Stimulated activated CD4-positive, alpha-beta T cell treated with anti-CD3 and anti-CD28 coated beads, Interleukin-4, amount 100 ng/mL, for 48 hours (primary cell): ENCODE measurements around the gene ZFP3.
"Not testable (repeated sequence)": the region's sequence is repeated elsewhere in the genome, so short reads cannot be mapped to it uniquely, and the experiment has no call there.

ENCODE experiments used
- DNase-seq, 2 donors: peaks; one replicate each; pipeline ENCODE4 v3.0.0-alpha.2; 2020; ENCODE audit warnings: low read depth in 2 of 2

Gene ZFP3

DNA sequence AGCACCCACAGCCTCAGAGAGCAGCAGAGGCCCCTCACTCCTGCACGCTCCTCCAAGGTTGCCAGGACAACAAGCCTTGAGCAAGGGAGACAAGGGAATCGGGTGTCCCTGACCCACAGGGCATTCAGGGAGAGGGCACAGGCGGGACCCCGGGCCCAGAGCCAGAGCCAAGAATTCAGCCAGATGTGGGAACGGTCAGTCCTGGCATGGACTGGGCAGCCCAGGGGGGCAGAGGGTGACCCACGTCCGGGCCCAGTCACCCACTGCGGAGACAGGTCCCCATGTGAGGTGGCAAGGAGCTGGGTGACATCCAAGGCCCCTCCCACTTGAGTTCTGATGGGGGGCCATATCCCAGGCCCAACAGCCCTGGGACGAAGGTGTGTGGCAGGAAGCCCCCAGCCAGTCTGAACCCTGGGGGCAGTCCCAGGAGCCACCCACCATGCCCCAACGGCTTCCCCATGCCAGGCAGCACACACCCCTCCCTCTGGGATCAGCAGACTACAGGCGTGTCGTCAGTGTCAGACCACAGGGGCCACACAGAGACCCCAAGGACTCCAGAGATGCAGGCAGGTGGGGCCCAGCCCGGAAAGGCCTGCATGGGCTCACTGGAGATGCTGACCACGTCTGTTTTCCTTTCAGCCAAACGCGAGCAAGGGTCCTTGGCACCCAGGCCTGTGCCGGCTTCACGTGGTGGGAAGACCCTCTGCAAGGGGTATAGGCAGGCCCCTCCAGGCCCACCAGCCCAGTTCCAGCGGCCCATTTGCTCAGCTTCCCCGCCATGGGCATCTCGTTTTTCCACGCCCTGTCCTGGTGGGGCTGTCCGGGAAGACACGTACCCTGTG is 60.6 kb downstream of the ZFP3 start:
- DNase-seq: no peak

GRCh38 chr17:5139458-5139732 is 61.1 kb downstream of the ZFP3 start:
- DNase-seq: no peak

DNA sequence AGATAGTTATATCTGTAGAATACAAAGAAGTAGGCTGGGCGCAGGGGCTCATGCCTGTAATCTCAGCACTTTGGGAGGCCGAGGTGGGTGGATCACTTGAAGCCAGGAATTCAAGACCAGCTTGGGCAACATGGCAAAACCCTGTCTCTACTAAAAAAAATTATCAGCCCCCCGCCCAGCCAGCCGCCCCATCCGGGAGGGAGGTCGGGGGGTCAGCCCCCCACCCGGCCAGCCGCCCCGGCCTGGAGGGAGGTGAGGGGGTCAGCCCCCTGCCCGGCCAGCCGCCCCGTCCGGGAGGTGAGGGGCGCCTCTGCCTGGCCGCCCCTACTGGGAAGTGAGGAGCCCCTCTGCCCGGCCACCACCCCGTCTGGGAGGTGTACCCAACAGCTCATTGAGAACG is 64.6 kb downstream of the ZFP3 start:
- not testable (repeated sequence) for DNase-seq
